Hepatocyte (in vitro differentiated cells): ENCODE measurements around the gene MOB2.

Source experiments
- EZH2 ChIP-seq: fragments of 200-600 bp; sonication (generic); IDR thresholded peaks from 2 replicates; pipeline ENCODE4 v1.6.1; 2016; ENCODE audit warnings: antibody characterized with exemption, mild to moderate bottlenecking, borderline replicate concordance
- TF ChIP-seq, protein P1 (sequence below): fragments of 200-600 bp; sonication (generic); IDR thresholded peaks from 2 replicates; pipeline ENCODE4 v1.5.1; 2016; ENCODE audit warnings: antibody characterized with exemption, mild to moderate bottlenecking; ENCODE audit not compliant: poor library complexity

DNA sequence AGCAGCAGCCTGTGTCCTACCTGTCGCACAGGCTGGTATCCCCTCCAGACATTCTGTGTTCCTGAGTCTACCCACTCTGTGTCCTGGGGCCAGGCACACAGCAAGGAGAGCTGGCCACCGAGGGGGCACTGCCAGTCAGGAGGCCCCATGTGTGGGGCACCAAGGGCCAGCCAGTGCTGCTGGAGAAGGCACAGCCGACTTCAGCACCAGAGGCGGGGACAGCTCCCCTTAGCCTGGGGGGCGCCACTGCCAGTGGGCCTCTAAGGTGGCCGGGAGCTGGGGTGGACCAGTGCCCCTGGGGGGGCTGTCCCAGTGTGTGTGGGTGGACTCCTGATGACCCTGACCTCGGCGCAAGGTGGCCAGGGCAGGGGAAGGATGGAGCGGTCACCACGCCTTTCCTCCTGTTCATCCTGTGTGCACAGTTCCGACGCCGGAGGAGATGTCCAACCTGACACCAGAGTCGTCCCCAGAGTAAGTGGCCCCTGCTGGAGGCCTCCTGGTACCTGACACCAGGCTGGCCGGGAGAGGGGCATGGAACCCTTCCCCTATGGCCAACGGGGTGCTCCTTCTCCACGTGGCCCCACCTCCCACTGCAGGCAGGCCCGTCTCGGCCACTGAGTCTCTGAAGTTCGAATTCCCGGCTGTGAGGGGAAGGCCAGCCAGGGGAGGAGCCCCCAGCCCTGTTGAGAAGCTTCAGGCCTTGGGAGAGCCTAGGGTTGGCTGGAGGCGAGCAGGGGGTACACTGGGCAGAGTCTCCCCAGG lies 35.4 kb downstream of the MOB2 start:
- TF ChIP-seq EZH2 = no peak
- TF ChIP-seq, protein P1, sequence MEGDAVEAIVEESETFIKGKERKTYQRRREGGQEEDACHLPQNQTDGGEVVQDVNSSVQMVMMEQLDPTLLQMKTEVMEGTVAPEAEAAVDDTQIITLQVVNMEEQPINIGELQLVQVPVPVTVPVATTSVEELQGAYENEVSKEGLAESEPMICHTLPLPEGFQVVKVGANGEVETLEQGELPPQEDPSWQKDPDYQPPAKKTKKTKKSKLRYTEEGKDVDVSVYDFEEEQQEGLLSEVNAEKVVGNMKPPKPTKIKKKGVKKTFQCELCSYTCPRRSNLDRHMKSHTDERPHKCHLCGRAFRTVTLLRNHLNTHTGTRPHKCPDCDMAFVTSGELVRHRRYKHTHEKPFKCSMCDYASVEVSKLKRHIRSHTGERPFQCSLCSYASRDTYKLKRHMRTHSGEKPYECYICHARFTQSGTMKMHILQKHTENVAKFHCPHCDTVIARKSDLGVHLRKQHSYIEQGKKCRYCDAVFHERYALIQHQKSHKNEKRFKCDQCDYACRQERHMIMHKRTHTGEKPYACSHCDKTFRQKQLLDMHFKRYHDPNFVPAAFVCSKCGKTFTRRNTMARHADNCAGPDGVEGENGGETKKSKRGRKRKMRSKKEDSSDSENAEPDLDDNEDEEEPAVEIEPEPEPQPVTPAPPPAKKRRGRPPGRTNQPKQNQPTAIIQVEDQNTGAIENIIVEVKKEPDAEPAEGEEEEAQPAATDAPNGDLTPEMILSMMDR = no peak
